GM19240 (cell line): Measurements from ENCODE around the gene RYK.
A peak's percentile ranks its signal among the peaks of the same experiment; 100 is the strongest.
"Not testable (repeated sequence)": the region's sequence is repeated elsewhere in the genome, so short reads cannot be mapped to it uniquely, and the experiment has no call there.

Source experiments
- DNase-seq: peaks from one replicate; pipeline ENCODE4 v3.0.0; 2011; ENCODE audit warnings: low spot score; ENCODE audit not compliant: insufficient read length

The RYK gene

DNA sequence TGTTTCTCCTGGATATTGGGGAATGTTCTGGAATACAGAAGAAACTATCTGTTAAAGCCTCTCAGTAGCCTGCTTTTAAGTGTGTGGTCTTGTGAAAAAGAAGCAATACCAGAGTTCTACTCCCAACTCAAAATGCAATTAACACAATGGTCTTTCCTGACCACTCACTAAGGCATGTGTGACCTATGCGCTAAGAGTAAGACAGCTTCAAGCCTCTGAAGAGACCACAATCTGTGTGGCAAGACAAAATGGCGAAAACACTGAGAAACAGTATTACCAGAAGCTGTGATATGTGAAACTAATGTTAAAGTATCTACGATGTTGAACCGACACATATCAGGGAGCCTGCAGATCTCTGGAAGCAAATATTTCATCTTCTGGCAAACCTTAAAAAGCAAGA, 33.8 kb downstream of the RYK start:
- DNase-seq: no peak

DNA sequence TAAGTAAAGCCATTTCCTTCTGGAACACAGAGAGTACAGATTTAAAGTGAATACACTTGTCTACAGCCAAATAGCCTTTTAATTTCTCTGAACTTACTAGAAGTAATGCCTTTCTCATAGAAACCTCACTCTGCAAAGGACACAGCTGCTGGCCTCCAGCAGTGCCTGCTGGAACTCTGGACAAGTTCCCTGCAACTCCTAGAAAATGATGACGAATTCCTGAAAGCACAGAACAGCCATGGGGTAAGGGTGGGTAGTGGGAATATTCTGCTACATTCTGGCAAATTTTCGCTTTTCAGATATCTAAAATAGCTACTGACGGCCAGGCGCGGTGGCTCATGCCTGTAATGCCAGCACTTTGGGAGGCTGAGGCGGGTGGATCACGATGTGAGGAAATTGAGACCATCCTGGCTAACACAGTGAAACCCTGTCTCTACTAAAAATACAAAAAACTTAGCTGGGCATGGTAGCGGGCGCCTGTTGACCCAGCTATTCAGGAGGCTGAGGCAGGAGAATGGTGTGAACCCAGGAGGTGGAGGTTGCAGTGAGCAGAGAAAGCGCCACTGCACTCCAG, 34.4 kb downstream of the RYK start:
- no peak for DNase-seq

DNA sequence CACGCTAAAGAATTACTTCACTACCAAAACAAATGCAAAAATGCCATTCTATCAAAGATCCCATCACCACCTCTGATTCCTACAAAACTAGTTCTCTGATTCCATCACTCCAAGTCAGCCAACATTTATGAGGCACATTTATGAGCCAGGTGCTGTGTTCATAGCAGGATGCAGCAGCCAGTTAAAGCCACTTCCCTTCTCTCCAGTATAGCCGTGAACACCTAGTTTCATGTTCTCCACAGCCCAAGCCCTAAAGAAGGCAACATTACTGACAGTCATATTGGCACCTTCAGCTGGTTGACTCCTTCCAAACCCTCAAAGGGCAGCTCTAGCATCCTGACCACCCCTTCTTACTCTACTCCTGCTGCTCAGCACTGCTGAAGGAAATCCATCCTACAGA, 36.4 kb downstream of the RYK start:
- no peak for DNase-seq

DNA sequence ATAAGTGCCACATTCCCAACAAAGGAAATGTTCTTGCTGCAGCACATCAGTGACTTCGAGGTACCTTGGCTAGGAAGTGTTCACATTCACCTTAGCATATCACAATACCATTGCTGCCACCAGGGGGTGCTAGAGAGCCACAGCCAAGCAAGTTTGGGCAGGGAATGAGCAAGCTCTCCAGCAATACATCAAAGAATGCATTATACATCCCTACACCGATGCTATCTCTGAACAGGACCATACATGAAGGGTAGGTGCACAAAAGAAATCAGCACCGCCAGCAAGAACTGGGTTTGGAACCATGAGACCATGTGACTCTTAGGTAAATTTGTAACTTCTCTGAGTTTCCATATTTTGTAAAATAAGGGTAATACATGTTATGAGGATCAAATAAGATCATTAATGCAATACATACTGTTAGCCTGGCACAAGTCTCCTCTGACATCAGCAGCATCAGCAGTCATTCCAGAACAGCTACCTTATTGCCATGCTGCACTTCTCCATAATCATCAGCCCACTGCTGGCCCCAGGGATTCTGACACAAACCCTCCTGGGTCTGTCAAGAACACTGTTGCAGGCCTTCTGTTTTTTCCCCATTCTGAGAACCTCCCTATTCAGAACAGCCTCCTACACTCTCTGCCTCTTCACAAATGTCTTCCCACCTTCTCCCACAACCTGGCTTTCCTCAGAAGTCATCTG, 37.5 kb downstream of the RYK start:
- peak; percentile 9 for DNase-seq

DNA sequence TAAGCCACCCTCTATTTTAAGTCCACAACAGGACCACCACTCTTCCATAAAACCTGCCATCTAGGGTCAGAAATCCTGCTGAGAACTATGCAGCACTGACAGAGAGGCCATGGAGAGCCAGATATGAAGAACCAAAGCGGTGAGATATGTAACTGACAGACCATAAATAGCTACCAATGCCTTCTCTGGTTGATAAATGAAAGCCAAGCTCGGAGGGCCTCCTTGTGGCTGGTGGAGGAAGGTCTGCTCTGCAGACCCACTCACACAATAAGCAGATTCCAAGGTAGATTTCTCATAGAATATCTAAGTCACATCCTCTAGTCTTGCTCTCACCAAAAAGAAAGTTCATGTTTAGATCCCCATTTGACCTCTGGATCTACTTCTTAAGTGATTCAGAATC, 38.9 kb downstream of the RYK start:
- DNase-seq: no peak

DNA sequence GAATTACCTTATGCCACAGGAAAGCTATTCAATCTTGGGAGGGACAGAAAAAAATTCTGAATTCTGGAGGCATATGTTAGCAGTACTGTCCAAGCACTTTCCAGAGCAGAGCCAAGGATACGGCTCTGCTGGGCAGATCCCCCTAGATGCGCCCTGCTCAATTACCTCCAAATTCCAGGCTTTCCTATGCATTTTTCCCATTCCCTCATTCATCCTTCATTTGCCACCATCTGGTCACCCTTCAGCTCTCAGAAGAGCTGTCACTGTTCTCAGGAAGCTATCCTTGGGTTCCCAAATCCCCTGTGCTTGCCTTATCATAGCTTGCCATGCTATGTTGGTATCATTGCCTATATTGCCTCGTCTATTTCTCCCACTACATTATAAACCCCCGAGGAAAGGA, 45.2 kb downstream of the RYK start:
- no peak for DNase-seq

DNA sequence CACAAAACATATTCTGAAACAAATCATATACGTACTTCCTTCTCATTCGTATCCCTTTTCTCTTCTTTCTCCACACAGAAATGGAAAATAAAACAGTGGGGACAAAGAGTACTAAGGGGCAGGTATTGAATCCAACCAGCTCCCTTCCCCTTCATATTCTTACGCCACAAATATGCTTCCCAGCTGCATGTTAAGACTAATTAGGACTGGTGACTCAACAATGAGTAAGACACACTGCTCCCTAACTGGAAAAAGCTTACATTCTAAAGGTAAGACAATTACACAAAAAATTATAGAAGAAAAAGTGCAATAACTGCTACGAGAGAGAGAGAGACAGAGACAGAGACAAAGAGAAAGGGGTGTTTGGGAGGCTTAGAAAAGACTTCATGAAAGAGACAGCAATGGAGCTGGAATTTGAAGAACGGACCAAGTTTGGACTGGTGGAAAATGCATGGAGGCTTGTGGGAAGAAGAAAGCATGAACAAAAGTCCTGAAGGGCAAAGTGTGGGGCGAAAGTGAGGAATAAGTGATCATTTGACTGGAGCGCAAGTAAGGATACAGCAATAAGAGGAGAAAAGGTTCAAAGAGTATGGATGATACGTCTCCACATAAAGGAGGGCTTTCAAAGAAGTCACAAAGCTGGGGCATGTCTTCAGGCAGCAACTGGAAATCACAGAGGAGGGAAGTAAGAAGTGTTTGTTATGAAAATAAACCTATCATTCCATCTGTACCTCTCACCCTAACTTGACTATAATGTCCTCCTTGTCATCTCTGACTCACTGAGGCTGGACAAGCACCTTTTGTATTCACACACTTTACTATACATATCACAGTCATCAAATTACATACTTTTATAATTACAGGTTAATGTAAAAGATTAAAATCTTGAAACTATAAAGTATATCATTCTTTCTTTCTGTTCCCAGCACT, 49.2 kb downstream of the RYK start:
- DNase-seq: no peak

DNA sequence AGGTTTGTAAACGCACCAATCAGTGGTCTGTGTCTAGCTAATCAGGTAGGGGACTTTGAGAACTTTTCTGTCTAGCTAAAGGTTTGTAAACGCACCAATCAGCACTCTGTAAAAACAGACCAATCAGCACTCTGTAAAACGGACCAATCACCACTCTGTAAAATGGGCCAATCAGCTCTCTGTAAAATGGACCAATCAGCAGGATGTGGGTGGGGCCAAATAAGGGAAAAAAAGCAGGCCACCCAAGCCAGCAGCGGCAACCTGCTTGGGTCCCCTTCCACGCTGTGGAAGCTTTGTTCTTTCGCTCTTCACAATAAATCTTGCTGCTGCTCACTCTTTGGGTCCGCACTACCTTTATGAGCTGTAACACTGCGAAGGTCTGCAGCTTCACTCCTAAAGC, 50.8 kb downstream of the RYK start:
- not testable (repeated sequence) for DNase-seq

DNA sequence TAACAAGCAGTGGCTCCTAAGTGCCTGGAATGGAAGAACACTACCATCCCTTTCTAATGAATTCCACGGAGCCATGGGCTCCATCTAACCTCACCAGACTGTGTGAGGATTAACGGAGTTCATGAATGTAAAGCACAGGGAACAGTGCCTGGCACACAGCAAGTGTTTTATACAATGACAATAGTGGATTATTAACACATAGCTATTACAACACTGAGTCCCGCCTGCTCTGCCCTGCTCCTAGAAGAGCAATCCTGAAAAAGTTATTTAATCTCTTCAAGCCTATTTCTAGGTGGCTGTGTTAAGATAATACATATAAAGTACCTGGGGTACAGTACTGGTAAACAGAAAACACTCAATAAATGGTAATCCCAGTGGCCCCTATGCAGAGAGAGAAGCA, 51.4 kb downstream of the RYK start:
- no peak for DNase-seq

DNA sequence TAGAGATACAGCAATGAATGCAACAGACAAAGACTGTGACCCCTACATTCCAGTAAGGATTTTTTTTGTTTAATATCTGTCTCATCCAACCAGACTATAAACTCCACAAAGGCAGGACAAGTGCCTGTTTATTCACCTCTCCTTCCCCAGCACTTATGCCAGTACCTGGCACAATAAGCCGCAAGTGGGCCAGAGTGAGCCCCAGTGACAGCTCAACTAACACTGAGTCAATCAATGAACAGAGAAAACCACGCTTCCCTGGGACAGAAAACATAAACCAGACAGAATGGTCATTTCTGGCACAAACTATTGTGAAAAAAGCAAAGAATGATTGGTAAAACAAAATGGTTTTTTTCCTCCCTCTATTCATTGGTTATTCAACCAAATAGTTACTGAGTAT, 52.2 kb downstream of the RYK start:
- DNase-seq: no peak

DNA sequence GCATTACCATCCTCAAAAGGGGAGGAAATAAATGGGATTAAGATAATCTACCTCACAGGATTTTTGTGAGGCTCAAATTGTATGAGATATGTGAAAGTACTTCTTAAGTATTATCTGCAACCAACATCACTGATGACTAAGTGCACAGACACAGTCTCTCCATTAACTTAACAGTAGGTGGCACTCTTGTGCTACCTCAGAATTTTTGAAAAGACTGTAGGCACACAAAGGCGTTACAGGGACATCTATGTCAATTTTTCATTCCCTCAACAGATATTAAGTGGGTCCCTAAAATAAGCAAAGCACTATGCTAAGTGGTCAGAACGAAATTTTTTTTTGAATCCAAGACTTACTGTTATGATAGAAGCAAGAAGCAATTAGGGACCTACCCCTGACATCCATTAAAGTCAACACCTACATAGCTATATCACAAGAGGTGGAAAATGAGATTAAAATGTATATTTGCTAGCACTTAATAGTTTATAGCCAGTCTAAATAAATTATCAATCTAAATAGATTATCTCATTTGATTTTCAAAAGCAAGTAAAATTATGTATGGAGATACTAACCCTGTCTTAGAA, 52.9 kb downstream of the RYK start:
- DNase-seq: peak; percentile 10

DNA sequence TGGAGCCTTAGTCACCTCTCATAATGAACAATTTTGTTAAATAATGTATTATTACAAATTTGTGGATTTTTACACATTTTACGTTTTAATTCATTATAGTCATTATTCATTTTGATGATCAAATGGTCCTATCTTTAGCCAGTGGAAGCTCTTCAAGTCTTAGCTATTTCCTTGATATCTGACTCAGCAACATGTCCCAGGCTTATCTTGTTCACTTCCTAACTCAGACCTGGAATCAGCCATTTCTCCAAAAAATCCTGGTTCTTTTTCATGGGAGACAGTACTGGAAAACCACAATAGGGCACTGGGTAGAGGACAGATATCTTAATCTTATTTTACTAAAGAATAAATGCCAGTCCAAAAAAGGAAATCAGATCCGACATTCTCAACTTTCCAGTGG, 56.4 kb downstream of the RYK start:
- no peak for DNase-seq

DNA sequence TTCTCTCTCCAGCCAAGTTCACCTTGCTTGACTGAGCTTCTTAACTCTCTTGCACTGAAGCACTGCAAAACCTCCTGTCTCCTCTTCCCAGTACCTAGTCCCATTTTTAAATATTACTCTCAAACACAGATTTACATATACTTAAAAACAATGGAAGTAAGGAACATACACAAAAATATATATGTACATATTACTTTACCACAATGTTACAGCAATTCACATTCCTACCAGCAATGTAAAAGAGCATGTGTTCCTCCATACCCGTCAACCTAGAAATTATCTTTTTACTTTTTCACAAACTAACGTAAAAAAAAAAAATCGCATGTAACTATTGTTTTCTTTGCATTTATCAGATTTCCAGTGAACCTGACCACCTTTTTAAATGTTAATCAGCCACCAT, 60.4 kb downstream of the RYK start:
- no peak for DNase-seq

DNA sequence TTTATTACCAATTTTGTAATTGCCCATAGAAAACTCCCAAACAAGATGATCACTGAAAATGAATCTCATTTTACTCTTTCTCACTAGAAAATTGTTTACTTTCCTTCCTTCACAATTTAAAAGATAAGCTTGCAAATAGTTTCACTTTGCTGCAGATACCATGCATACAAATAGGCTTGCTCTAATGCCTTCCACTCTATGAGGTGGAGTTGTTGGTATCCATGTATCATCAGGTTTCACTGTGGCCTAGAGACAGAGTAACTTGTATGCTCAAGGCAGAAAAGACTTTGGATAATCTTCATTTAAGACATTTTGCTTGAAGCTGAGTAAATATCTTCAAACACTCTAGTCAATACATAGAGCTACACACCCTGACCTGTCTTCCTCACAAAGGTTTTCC, 60.8 kb downstream of the RYK start:
- DNase-seq: no peak

DNA sequence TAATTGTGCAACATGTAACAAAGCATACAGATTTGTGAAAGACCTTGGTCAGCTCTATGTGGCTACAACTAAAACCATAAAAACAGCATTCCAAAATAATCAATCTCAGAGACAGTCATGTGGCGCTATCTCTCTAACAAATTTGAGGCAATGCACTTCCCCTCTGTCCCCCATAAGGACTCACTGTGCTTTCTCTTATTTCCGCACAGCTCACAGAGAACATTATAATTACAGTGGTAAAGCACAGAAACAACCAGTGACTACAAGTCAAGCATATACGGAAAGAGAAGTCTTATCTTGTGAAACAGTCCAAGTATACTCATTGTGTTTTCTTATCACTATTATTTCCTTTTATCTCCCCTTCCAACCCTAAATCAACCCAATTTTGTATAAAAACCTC, 64.3 kb downstream of the RYK start:
- DNase-seq: no peak

DNA sequence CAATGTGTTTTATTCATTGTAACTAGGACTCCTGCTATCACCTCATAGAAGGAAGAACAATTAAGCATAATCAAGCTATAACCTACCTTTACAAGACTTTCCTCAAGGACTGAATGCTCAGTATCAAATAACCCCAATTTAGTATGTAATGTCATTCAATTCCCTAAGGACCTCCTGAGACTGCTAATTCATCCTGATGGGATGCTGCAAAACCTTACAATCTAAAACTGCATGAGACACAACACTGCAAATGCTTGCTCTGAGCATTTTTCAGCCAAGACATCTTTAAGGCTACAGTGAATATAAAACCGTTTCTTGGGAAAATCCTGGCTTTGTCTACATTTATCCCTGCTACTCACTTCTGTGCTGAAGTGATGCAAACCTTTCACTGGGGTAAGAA, 69.9 kb downstream of the RYK start:
- DNase-seq: no peak

DNA sequence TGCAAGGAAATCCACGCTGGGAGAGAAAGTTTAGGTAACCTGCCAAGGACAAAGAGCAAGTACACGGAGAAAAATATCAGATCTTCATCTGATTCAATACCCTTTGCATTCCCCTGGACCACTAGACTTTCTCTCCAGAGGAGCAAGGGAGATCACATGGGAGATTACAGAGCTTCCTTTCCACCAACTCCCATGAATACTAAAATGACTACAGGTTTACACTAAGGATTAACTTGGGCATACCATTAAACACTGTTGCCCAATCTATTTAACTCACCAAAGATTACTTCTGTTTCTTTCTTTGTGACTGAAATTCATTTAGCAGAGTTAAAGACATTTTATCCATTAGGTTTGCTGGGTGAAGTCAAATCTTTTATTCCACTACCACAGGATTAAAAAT, 71.2 kb downstream of the RYK start:
- no peak for DNase-seq

DNA sequence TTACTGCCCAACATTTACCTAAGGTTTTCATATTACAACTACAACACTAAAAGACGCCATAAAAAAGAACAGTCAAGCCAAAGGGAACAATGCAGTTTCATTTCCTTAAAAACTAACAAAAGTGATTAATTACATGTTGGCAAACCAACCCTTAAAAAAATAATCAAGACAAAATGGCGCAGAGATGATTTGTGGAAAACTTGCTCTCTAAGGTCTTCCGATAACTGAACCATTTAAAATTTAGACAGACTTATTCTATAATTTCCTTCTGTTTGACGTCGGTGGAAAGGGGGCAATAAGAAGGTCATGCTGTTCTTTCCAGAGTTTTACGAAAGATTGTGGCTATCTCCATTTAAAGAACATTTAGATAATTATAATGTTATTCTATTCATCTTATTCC, 87.6 kb downstream of the RYK start:
- no peak for DNase-seq

DNA sequence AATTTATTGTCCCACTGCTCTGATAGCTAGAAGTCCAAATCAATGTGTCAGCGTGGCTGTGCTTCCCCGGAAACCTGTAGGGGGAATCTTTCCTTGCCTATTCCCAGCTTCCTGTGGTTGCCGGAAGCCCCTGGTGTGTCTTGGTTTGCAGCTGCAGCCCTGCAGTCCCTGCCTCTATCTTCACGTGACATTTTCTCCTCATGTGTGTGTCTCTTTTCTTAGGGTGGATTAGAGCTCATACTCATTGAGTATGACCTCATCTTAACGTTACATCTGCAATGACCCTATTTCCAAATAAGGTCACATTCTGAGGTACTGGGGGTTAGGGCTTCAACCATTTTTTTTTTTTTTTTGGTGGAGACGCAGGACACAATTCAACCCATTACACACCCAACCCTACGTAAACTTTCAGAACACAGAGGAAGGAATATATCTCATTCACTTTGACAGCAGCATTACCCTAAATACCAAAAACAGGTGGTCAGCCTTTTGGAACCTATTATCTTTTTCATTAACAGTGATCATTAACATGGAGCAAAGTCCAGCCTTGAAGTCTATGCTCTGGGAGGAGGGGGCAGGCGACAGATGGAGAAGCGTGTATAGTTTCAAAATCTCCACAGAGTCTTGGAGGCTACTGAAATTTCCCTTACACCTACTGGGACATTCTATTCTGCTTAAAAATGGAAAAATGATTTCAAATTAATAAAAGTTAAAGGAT, 88.6 kb downstream of the RYK start:
- DNase-seq: no peak

DNA sequence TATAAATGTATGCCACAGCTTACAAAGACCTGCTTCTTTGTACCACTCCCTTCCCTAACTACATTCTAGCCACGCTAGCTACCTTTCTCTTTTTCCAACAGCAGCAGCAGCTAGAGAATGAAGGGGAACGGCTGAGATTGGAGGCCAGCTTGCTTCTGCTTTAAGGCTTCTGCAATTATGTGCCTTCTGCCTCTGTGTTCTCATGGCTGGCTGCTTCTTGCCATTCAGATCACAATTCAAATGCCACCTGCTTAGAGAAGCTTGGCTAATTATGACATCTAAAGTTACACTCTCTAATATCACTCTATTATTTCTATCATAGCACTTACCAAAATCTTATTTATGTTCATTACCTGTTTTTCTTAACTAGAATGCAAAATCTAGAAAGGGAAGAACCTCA, 95.2 kb downstream of the RYK start:
- no peak for DNase-seq

DNA sequence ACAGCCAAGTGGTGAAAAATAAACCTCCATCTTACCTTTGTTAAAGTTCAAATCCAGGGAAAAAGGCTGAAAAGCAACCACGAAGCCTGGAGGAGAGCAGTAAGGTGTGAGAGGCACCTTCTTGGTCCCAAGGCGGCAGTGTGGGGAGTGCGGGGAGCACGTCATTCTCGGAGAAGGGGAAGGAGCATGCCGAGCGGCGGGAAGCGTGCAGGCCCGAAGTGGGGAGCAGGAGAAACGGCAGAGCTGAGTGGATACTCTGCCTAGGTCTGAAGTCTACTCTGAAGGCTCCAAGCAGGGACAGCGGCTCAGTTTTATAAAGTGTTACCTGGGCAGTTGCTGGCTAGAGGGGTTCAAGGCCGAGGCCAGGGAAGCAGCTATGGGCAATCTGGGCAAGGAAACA, 96.9 kb downstream of the RYK start:
- no peak for DNase-seq

DNA sequence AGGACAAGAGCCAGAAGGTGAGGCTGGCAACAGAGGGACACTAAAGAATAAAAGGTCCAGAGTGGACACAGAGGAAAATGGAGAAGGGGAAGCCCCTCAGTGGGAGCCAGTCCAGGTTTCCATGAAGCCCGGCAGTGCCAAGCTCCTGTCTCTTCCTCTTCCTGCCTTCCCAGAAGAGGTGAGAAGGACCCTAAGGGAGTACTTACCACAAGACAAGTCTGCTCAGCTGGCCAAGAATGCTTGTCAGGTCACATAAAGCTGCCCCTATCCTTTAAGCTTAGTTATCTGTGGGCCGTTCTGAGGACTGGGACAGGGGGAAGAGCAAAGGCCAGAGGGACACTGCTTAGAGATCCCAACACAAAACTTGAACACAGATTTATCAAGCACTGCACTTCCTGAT, 100.2 kb downstream of the RYK start:
- DNase-seq: no peak
